ENCODE measurements around the gene S100A6. TPM values are rescaled to one million over a fixed set of nuclear protein-coding genes. Genes with fewer than 3 reads are reported as not detected.

S100A6 gene
- total RNA-seq, 1 donor: 1,187 TPM

DNA sequence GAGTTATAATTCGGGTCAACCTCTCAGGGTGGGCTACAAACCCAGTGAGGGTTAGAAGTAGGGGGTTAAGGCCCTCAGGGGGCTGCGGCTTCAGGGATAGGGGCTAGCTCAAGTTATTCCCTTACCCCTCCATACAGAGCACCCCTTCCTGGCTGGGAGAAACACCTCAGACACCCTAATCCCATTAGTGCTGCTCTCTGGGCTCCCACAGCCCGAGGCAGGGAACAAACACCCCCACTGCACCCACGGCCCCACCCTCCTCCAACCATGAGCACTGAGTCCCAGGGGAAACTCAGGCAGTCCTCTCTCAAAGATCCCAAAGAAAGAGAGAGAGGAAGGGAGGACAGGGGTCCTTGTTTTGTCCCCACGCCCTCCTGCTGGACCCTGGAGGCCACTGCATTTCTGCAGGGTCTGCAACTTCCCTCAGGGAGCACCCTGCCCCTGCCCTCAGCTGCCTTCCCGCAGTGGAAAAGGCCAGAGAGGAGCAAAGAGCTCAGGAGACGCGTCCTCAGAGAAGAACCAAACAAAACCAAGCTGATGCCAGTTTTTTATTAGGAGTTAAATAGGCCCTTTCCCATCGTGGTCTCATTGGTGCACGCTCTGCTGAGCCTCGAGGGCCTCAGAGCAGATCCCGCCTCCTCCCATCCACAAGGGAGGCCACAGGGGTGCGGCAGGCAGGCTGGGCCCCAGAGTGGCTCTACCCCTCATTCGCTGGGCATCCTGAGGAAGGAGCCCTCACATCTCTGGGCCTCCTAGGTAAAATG is 11.2 kb upstream of the S100A6 start:
- no peak overlapping the region for H3K4me2 ChIP-seq (ENCODE audit: insufficient read depth, low read length)
- H3K36me3 ChIP-seq (ENCODE audit: insufficient read depth, low read length): no peaks in the 10 kb centered on the region
- peaks cover 50% of the 10 kb centered on the region for H3K4me1 ChIP-seq (ENCODE audit: insufficient read depth, low read length)
- H2AFZ ChIP-seq (ENCODE audit: low read length): no peak overlapping the region
- H4K20me1 ChIP-seq (ENCODE audit: insufficient read depth, low read length): no peaks in the 10 kb centered on the region
- H3K4me3 ChIP-seq (ENCODE audit: insufficient read depth, low read length): no peak overlapping the region
- H3K27me3 ChIP-seq (ENCODE audit: insufficient read depth, low read length): no peaks in the 10 kb centered on the region
- no peak for DNase-seq (ENCODE audit: insufficient read length, low spot score, missing footprints)
- H3K9me3 ChIP-seq (ENCODE audit: low read depth, low read length): no peaks in the 10 kb centered on the region
- no peak overlapping the region for H3K27ac ChIP-seq (ENCODE audit: low read depth, low read length)
- TF ChIP-seq, protein P1, sequence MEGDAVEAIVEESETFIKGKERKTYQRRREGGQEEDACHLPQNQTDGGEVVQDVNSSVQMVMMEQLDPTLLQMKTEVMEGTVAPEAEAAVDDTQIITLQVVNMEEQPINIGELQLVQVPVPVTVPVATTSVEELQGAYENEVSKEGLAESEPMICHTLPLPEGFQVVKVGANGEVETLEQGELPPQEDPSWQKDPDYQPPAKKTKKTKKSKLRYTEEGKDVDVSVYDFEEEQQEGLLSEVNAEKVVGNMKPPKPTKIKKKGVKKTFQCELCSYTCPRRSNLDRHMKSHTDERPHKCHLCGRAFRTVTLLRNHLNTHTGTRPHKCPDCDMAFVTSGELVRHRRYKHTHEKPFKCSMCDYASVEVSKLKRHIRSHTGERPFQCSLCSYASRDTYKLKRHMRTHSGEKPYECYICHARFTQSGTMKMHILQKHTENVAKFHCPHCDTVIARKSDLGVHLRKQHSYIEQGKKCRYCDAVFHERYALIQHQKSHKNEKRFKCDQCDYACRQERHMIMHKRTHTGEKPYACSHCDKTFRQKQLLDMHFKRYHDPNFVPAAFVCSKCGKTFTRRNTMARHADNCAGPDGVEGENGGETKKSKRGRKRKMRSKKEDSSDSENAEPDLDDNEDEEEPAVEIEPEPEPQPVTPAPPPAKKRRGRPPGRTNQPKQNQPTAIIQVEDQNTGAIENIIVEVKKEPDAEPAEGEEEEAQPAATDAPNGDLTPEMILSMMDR (IDR thresholded peaks at IDR 0.05; ENCODE audit: extremely low read depth, low read depth, low read length): no peak
- no peaks in the 10 kb centered on the region for H3K79me2 ChIP-seq (ENCODE audit: insufficient read depth, low read length)

DNA sequence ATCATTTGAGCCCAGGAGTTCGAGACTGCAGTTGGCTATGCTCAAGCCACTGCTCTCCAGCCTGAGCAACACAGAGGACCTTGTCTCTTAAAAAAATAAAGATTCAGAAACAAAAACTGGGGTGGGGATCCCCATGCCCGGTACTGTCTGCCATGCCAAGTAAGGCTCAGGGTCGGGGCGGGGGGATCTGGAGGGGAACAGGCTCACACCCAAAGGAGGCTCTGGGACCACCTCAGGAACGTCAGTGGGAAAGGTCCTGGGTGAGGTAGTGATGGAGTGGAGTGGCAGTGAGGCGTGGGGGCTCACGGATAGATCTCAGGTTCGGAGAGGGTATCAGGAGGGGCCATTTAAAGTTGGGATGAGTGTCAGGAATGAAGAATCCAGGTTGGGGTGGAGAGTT is 10.6 kb upstream of the S100A6 start:
- Histone ChIP-seq H3K9me3 (ENCODE audit: low read depth, low read length) (no peaks in the 10 kb centered on the region), H3K4me2 (ENCODE audit: insufficient read depth, low read length) (no peak overlapping the region), H3K36me3 (ENCODE audit: insufficient read depth, low read length) (no peaks in the 10 kb centered on the region), H3K27me3 (ENCODE audit: insufficient read depth, low read length) (no peaks in the 10 kb centered on the region), H3K4me3 (ENCODE audit: insufficient read depth, low read length) (no peak overlapping the region), H3K79me2 (ENCODE audit: insufficient read depth, low read length) (no peaks in the 10 kb centered on the region), H4K20me1 (ENCODE audit: insufficient read depth, low read length) (no peaks in the 10 kb centered on the region), H3K27ac (ENCODE audit: low read depth, low read length) (no peak overlapping the region), H2AFZ (ENCODE audit: low read length) (no peak overlapping the region), H3K4me1 (ENCODE audit: insufficient read depth, low read length) (peaks cover 50% of the 10 kb centered on the region)
- no peak for DNase-seq (ENCODE audit: insufficient read length, low spot score, missing footprints)
- TF ChIP-seq, protein P1 (IDR thresholded peaks at IDR 0.05; ENCODE audit: extremely low read depth, low read depth, low read length): no peak

DNA sequence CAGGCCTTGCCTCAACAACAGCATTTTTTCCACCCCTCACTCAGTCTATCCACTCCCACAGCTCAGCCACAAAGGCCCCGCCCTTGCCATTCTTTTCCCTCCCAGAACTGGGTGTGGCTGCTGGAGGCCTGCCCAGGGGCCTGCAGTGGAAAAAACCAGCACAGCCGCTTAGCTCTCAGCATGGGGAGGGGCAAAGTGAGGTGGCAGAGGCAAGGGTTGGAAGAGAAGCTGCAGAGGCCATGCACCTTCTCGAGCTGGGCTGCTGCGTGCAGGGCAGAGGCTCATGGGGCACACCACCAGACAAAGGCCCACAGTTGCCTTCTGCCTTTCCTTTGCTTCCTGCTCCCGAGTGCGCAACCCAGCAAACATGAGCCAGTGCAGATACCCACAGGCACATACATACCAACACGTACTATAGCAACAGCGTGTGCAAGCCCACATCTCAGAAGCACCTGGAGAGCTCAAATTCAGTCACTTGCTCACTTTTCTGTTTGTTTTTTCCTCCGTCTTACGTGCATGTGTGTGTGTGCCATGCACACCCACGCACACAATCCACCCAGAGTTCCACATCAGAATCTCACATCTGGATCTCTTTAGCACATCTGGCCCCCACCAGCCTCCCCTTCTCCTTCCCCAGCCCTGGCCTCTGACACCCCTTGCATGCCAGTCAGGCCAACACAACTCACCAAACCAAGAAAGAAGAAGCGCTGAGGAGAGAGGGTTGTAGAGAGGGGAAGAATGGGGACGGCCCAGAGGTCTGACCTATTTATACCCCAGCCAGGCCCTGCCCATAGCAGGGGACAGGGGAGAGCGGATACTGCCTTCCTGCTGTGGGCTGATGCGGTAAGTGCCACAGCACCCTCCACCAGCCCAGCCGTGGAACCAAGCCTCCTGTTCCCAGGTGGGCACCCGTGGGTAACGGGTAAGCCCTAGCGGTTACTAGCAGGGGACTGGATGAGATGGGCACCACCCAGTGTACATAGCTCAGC is 9.6 kb upstream of the S100A6 start, which contains the start of gene S100A4:
TSS of gene S100A4 (minus strand) at position 740 of the 989 bp plus-strand sequence. CDS start 1,012 bp downstream, outside the sequence.
- peak within 1 kb of the TSS; percentile 61 for H2AFZ ChIP-seq (ENCODE audit: low read length)

More for the DNA sequence above, 9.6 kb upstream of the S100A6 start, which contains the start of gene S100A4:
- H3K79me2 ChIP-seq (ENCODE audit: insufficient read depth, low read length): no peaks in the 10 kb centered on the region
- no peaks in the 10 kb centered on the region for H3K9me3 ChIP-seq (ENCODE audit: low read depth, low read length)
- peak; percentile 93 for DNase-seq (ENCODE audit: insufficient read length, low spot score, missing footprints)
- peak within 1 kb of the TSS; percentile 54 for H3K4me2 ChIP-seq (ENCODE audit: insufficient read depth, low read length)
- H4K20me1 ChIP-seq (ENCODE audit: insufficient read depth, low read length): no peaks in the 10 kb centered on the region
- no peaks in the 10 kb centered on the region for H3K36me3 ChIP-seq (ENCODE audit: insufficient read depth, low read length)
- H3K27ac ChIP-seq (ENCODE audit: low read depth, low read length): peak within 1 kb of the TSS; percentile 21
- no peak within 1 kb of the TSS for H3K4me3 ChIP-seq (ENCODE audit: insufficient read depth, low read length)
- no peaks in the 10 kb centered on the region for H3K27me3 ChIP-seq (ENCODE audit: insufficient read depth, low read length)
- H3K4me1 ChIP-seq (ENCODE audit: insufficient read depth, low read length): peaks cover 53% of the 10 kb centered on the region
- TF ChIP-seq, protein P1 (IDR thresholded peaks at IDR 0.05; ENCODE audit: extremely low read depth, low read depth, low read length): no peak
